ENCODE measurements around the gene RBL2.

RBL2 gene

DNA sequence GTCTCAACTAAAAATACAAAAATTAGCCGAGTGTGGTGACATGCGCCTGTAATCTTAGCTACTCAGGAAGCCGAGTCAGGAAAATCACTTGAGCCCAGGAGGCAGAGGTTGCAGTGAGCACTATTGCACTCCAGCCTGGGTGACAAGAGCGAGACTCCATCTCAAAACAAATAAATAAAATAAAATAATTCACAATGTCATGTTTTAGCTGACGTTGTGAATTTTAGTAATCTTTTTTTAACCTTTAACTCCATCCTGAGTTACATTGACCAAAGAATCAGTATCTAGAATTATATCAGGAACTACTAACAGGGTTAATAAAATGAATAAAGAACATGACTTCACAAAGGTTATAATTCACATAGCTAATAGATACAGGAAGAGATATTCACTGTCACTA, 5.9 kb downstream of the RBL2 start:
- DNase-seq = no peak
- in situ Hi-C loops (cut with MboI; ENCODE audit: low pct_unique_long_range_greater_than_20kb, low sequenced_read_pairs) = no loop called here

GRCh38 chr16:53445534-53445933, 11.3 kb downstream of the RBL2 start:
- in situ Hi-C loops (cut with MboI; ENCODE audit: low pct_unique_long_range_greater_than_20kb, low sequenced_read_pairs) = no loop called here

GRCh38 chr16:53446090-53446489, 11.8 kb downstream of the RBL2 start:
- no peak for DNase-seq
- in situ Hi-C loops (cut with MboI; ENCODE audit: low pct_unique_long_range_greater_than_20kb, low sequenced_read_pairs) = no loop called here

More at GRCh38 chr16:53445534-53445933, 11.3 kb downstream of the RBL2 start:
- DNase-seq = no peak

- in situ Hi-C loops (cut with MboI; ENCODE audit: low pct_unique_long_range_greater_than_20kb, low sequenced_read_pairs) = no loop called here
- DNase-seq = no peak
Observed at GRCh38 chr16:53449816-53450517, 15.7 kb downstream of the RBL2 start.

- in situ Hi-C loops (cut with MboI; ENCODE audit: low pct_unique_long_range_greater_than_20kb, low sequenced_read_pairs) = no loop called here
- no peak for DNase-seq
Observed at GRCh38 chr16:53453928-53454327, 19.7 kb downstream of the RBL2 start.

- peak; percentile 41 for DNase-seq
Observed at GRCh38 chr16:53456625-53457024, 22.4 kb downstream of the RBL2 start.

GRCh38 chr16:53457670-53458069, 23.4 kb downstream of the RBL2 start:
- peak; percentile 36 for DNase-seq
- in situ Hi-C loops (cut with MboI; ENCODE audit: low pct_unique_long_range_greater_than_20kb, low sequenced_read_pairs) = no loop called here

More at GRCh38 chr16:53456625-53457024, 22.4 kb downstream of the RBL2 start:
- in situ Hi-C loops (cut with MboI; ENCODE audit: low pct_unique_long_range_greater_than_20kb, low sequenced_read_pairs) = no loop called here

GRCh38 chr16:53458635-53459034, 24.4 kb downstream of the RBL2 start:
- DNase-seq = no peak
- in situ Hi-C loops (cut with MboI; ENCODE audit: low pct_unique_long_range_greater_than_20kb, low sequenced_read_pairs) = no loop called here

DNA sequence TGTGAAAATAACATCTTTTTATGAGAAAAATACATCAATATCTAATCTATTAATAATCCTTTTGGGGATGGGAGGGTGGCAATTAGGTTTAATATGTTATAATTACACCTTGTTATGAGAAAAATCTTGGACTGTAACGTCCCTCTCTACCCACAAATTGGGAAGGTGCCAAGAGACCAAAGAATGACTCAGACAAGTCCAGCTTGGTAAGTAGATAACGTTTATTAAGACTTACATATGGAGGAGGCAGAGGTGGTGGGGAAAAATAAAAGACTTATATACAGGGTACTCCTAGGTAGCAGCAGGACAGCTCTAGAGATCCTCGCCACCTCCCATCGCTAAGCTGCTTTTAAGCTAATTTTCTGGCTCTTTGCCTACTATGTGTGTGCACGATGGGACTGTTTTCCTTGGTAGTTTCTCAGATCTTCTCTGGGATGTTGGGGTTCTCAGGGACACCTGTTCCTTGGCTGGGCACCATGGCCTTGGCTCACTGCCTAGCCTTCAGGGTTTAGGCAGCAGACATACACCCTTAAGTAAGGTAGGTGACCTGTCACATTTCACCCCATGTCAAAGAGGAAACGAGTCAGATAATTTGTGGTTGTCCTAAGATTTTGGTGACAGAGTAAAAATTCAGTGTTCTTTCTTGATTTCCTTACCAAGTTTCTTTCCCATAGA, 31.5 kb downstream of the RBL2 start:
- in situ Hi-C loops (cut with MboI; ENCODE audit: low pct_unique_long_range_greater_than_20kb, low sequenced_read_pairs) = no loop called here

GRCh38 chr16:53476867-53477266, 42.6 kb downstream of the RBL2 start:
- in situ Hi-C loops (cut with MboI; ENCODE audit: low pct_unique_long_range_greater_than_20kb, low sequenced_read_pairs) = no loop called here
- no peak for DNase-seq

More for the DNA sequence above, 31.5 kb downstream of the RBL2 start:
- DNase-seq = no peak

- no peak for DNase-seq
- in situ Hi-C loops (cut with MboI; ENCODE audit: low pct_unique_long_range_greater_than_20kb, low sequenced_read_pairs) = no loop called here
Observed at GRCh38 chr16:53478965-53479364, 44.7 kb downstream of the RBL2 start.

DNA sequence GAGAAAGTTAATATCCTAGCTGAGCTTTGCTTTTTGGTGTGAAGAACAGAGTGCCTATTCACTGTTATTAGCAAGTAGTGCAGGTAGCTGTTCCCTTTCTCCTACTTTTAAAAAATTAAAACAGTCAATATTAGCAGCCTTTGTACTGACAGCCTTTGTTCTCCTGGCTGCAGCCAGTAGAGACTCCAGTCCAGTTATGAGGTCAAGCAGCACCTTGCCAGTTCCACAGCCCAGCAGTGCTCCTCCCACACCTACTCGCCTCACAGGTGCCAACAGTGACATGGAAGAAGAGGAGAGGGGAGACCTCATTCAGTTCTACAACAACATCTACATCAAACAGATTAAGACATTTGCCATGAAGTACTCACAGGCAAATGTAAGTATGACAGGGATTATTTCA, 46.1 kb downstream of the RBL2 start:
- no peak for DNase-seq
- in situ Hi-C loops (cut with MboI; ENCODE audit: low pct_unique_long_range_greater_than_20kb, low sequenced_read_pairs) = no loop called here

DNA sequence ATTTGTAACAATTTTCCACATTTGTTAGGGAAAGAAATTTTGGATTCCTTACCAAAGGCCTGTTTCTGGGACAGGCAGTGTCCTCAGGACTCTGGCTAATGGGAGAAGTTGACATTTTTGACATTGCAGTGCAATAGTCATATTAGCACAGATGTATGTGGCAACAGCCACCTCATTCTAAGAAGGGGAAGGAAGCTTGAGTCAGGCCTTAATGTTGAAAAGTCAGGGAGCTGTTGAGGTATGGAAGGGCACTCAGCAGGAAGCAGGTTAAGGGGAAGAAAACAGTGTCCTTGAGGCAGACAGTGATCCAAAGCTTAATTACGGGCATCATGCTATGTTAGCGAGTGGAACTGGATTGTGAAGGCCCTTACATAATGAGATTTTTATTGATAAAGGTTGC, 47.9 kb downstream of the RBL2 start:
- peak; percentile 60 for DNase-seq
- in situ Hi-C loops (cut with MboI; ENCODE audit: low pct_unique_long_range_greater_than_20kb, low sequenced_read_pairs) = no loop called here

DNA sequence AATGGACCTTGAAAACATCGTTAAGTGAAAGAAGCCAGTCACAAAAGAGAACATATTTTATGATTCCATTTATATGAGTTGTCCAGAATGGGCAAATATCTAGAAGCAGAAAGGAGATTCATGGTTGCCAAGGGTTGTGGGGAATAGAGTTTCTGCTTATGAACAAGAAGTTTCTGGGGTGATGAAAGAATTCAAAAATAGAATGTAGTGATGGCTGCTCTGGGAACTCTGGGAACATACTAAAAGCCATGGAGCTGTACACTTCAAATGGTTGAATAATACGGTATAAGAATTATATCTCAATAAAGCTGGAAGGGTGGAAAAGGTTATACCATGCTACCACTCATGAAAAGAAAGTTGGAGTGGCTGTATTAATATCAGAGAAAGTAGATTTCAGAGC, 50.3 kb downstream of the RBL2 start:
- in situ Hi-C loops (cut with MboI; ENCODE audit: low pct_unique_long_range_greater_than_20kb, low sequenced_read_pairs) = no loop called here
- DNase-seq = no peak

DNA sequence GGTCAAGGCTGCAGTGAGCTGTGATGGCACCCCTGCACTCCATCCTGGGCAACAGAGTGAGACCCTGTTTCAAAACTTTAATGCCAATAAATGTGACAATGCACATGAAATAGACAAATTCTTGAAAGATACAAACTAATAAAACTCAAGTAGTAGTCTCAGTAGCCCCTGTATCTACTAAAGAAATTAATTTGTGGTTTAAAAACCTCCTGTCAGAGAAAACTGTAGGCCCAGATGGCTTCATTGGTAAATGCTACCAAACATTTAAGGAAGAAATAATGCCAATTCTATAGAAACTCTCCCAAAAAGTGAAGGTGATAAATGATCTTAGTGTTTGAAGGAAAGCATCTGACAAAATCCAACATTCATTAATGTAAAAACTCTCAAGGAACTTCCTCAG, 52.0 kb downstream of the RBL2 start:
- in situ Hi-C loops (cut with MboI; ENCODE audit: low pct_unique_long_range_greater_than_20kb, low sequenced_read_pairs) = no loop called here
- no peak for DNase-seq

DNA sequence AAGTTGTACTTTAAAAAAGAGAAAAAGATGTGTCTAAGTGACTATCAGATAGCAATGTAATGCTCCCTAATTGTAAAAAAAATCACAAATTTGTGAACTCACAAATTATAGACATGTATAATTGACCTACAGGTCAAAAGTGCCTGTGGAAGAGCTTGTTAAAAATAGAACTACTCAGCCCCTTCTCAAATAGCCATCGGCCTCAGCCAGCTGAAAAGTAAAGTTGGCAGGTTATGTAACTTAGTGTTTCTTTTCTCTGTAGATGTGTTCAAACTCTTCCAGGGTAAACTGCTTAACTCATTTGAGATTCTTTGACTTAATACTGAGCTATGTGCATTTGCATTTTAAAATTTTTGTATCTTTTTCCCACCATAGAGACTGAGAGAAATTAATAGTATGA, 55.5 kb downstream of the RBL2 start:
- in situ Hi-C loops (cut with MboI; ENCODE audit: low pct_unique_long_range_greater_than_20kb, low sequenced_read_pairs) = no loop called here
- DNase-seq = no peak

DNA sequence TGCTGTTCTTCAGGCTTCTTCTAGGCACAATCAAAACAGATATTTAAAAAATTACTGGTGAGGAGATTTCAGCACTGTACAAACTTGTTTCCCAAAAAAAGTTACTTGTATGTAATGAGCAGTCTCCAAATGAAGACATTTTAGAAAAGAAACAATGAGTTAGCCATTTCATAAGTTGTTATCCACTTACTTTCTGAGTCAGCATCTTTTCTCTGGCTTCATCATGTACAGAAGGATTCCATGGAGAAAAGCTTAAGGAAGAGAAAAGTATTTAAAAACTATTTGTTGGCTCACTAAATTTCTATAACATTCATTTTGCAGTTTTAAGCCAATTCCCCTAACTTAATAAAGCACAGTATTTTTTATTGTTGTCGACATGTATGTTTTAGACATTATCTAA, 58.2 kb downstream of the RBL2 start:
- no peak for DNase-seq
- in situ Hi-C loops (cut with MboI; ENCODE audit: low pct_unique_long_range_greater_than_20kb, low sequenced_read_pairs) = no loop called here

GRCh38 chr16:53494636-53495035, 60.4 kb downstream of the RBL2 start:
- in situ Hi-C loops (cut with MboI; ENCODE audit: low pct_unique_long_range_greater_than_20kb, low sequenced_read_pairs) = no loop called here
- no peak for DNase-seq

DNA sequence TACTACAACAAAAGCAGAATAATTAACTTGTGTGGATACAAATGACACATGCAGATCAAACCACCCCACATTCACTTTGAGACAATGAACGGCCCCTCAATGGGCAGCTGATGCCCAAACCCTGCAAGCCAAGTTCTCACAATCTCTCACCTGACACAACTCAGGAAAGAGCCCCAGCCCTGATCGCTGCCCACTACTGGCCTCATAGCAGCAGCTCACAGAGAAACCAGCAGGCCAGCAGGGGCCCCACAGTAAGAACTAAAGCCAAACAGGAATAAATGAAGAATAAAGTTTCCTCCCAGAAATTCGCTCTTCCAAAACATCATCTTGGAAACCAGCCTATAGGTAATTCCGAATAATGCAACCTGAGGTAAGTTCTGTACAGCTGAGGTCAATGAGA, 61.1 kb downstream of the RBL2 start:
- DNase-seq = no peak
- in situ Hi-C loops (cut with MboI; ENCODE audit: low pct_unique_long_range_greater_than_20kb, low sequenced_read_pairs) = no loop called here

DNA sequence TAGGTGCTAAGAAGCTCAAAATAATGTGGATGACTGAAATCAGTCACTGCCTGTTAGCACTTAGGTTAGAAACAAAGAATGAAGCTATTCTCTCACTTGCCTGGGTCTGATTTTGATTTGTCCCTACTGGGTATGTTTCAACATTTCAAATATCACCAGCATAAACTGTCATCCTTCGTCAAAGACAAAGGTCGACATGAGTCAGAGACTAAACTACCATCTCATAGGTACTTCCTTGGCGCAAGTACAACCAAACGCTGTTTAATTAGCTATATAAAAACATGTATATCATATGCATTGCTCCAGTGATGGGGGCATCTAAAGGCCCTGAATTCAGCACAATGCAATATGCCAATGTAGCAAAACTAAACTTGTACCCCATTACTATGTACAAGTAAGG, 64.7 kb downstream of the RBL2 start:
- no peak for DNase-seq
- in situ Hi-C loops (cut with MboI; ENCODE audit: low pct_unique_long_range_greater_than_20kb, low sequenced_read_pairs) = no loop called here

Measured in KBM-7 (cell line).